Esophagus mucosa (tissue), 1 donor: Measurements from ENCODE around the gene SLC9A7. TPM values are rescaled to one million over a fixed set of nuclear protein-coding genes. Genes with fewer than 3 reads are reported as not detected.

Experiments
- ATAC-seq: fragments of 200-7000 bp; cut with Tn5 transposase; one replicate; pipeline ENCODE4 v1.9.1; 2020
- total RNA-seq: library from RNA; stranded (reverse); gene quantifications from one replicate; pipeline ENCODE4 v1.2.4, GENCODE V29; 2023
- donor health status: DM: yes; HTN: yes; CAD: no.

Gene SLC9A7
- total RNA-seq, 1 donor from 2014 or later: 6.3 TPM

DNA sequence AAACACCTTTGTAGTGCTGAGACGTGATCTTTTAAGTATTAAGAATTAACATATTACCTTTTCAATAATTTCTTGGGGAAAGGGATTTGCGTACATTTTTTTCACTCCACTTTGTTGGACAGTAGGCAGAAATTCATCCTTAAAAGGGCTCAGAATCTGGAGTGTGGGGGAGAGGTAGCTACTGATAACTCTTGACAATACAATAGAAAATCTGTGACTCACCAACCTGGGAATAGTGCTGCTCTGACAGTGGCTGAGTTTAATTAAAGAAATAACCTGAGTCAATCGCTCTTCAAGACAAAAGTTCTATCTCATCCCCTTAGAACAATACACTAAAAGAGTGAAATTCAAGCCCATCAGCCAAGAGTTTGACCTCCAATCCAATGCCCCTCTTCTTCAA, 60.2 kb downstream of the SLC9A7 start:
- no peak for ATAC-seq

DNA sequence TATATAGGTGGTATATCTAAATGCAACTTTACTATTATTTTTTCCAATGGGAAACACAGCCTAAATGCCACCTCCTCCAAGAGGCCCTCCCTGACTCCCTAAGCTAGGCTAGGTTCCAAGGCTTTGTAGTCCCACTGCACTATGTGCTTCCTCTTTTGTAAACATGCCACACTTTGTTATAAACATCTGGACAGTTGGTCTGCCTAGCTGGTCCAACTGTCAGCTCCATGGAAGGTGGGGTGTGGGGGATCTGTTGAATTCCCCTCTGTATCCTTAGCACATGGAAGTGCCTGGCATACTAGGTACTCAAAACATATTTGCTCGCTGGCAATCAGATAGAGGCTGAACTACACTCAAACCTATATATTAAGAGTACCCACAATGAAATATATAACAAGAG, 63.4 kb downstream of the SLC9A7 start:
- ATAC-seq: no peak

- no peak for ATAC-seq
Observed at GRCh38 chrX:46694549-46694948, 64.4 kb downstream of the SLC9A7 start.

DNA sequence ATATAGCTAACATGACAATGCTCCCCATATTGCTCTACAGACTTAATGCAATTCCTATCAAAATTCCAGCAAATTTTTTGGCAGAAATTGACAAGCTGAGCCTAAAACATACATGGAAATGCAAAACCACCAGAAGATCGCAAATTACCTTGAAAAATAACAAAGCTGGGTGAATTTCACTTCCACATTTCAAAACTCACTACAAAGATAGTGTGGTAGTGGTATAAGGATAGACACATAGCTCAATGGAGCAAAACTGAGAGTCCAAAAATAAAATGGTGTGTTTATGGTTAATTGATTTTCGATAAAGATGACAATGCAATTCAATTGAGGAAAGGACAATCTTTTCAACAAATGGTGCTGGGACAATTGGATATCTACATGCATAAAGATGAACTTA, 65.8 kb downstream of the SLC9A7 start:
- ATAC-seq: no peak

- ATAC-seq: no peak
Observed at GRCh38 chrX:46690818-46691217, 68.1 kb downstream of the SLC9A7 start.

DNA sequence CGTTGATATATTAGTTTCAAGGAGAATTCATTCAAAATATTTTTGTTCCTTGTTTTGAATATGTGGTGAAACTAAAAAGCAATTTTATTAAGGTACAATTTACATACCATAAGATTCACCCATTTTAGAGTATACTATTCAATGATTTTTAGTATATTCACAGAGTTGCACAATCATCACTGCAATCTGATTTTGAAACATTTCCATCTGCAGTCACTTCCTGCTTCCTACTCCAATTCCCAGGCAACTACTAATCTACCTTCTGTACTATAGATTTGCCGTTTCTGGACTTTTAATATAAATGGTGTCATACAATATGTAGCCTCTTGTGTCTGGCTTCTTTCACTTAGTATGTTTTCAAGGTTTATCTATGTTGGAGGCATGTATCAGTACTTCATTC, 71.3 kb downstream of the SLC9A7 start:
- ATAC-seq: no peak

GRCh38 chrX:46686003-46686645, 72.8 kb downstream of the SLC9A7 start:
- peak; percentile 49 for ATAC-seq

GRCh38 chrX:46683048-46683447, 75.9 kb downstream of the SLC9A7 start:
- no peak for ATAC-seq

- no peak for ATAC-seq
Observed at GRCh38 chrX:46681849-46682248, 77.1 kb downstream of the SLC9A7 start.

DNA sequence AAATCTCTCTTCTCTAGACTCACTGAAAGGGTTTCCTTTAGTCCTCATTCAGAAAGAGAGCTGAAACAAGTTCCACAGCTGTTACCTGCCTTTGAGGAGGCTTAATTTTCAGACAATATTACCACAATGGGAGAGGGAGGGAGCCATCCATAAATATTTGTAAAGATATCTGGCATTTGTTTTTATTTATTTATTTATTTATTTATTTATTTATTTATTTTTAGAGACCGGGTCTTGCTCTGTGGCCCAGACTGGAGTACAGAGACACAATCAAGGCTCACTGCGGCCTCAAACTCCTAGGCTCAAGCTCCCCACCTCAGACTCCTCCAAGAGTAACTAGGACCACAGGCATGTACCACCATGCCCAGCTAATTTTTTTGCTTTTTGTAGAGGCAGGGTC, 80.7 kb downstream of the SLC9A7 start:
- no peak for ATAC-seq

DNA sequence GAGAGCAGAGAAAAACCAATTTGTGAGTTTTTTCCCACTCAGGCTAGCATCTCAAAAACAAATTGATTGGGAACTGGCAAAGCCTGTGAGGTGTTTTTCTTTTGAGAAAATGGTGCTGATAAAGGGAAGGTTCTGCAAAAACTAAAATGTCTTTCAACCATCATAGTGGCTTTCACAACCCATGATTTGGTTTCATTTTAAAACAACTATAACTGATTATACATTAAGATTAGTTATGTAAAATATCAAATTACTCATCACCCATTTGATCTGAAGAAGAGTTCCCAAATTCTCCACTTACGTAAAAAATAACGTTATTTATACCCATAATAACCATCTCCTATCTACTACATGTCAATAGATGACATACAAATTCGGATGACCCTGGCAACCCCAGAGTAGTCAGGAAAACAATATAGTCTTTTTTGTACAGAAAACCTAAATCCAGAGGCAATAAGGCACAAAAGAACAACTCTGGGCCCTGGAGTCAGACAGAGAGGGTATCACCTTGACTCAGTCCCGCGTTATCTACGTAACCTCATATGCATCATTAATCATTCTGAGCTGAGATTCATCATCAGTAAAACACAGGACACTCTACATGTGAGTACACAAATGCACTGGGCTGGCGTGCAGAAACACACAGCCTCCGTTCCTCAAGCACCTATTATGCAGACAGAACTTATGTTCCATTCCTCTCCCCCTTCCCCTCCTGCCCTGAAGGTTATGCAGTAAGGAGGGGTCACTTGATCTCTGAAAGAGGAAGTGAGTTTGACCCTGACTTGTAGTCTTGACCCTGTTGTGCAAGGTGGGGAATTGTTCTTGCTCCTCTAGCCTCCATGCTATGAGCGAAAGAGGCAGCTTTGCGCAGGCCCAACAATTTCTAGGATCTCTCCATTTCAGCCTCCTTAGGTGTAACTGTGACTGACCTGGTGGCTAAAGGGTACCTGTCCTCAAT, 82.2 kb downstream of the SLC9A7 start:
- no peak for ATAC-seq

DNA sequence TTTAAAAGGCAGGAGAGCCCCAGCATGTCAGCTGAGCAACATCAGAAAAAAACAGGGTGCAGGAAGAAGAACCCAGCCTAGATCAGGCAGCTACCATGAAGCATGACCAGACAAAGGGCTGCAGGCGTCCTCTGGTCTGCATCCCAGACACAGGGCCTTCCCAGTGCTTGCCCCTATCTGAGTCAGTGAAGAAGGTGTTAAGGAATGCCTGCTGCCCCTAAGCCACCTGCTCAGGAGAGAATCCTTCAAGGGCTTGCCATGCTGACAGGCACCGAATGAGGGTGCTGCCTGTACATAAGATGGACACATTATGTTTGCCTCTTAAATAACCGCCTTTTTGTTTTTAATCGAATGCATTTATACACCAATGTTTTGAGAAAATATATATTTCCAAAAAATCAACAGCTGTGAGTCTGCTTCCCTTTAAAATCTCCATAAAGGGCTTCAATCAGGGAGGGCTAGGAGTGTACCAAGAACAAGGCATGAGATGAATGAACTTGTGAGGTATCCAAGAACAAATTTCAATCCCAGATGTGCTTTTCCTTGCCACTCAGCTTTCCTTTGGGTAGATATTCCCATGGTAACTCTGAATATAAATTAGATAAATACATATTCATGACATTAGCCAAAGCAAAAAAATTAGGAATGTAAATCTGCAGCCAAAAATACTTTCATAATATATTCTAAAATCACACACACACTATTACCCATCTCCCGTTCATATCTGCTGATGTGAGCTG, 85.1 kb downstream of the SLC9A7 start:
- no peak for ATAC-seq

DNA sequence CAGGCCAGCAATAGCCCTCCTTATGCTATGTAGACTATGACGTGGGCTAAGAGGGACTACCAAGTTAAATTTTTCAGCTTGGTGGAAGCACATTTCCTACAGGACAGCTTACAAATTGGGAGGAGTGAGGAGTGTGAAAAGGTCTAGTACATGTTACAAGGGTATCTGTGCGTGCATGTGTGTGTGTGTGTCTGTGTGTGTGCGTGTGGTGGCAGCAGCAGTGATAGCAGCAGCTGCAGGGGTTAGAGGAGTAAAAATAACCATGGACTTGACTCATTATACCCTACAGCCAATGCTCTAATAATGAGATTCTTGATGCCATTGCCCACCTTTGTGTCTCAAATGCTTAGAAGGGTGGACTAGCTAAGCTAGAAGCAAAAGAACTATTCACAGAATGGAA, 88.6 kb downstream of the SLC9A7 start:
- no peak for ATAC-seq

DNA sequence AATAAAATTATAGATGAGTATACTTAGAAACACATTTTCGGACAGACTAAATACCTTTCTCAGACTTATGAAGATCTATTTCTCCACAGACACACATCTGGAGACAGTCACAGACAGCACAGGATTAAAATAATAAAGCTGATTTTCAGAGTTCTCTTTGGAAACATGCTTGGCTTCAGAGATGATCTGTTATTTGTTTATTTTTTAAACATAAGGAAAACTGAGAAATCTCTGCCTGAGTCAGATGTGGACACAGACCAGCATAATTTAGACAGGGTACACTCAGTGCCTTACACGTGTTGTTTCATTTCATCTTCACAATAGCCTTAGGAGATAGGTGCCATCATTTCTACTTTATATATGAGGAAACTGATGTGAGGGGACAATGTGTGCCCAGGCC, 92.1 kb downstream of the SLC9A7 start:
- ATAC-seq: no peak

GRCh38 chrX:46665232-46666152, 93.4 kb downstream of the SLC9A7 start:
- ATAC-seq: peak; percentile 67

- ATAC-seq: no peak
Observed at GRCh38 chrX:46662188-46662958, 96.5 kb downstream of the SLC9A7 start.

GRCh38 chrX:46653482-46653881, 105.4 kb downstream of the SLC9A7 start:
- ATAC-seq: peak; percentile 41

DNA sequence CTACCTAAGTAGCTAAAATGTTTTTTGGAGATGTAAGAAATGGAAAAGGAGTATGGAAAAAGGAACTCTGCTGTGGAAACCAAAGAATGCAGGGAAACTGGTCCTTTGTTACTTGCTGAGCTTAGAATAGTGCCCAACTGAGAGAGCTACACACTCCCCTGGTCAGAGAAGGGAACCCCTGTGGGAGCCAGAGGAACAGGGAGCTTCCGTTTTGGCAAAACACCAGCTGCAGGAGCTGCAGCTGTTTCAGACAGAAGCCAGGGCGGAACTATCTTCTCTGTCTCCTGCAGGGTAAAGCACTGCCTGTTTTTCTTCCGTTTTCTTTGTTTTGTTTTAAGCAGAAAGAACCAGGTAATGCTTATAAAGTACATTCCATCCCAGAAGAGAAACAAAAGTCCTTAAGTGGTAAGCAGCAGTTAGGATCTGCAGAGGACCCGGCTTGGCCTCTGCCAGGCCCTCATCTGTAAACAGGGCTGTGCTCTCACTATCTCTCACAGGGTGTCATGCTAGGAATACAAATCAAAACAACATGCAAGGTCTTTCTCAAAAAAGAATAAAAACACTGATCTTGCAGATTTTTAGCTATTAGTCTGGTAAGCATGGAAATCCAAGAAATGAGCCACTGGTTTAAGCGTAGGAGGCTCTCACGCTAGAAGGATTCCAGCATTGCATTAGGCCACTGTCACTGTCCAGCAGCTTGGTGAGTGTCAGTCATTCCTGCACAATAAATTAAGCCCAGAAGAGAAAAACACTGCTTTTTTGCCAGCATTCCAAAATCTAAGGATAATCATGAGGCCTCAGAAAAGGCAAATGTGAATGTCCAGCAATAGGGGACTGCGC, 109.3 kb downstream of the SLC9A7 start:
- no peak for ATAC-seq

DNA sequence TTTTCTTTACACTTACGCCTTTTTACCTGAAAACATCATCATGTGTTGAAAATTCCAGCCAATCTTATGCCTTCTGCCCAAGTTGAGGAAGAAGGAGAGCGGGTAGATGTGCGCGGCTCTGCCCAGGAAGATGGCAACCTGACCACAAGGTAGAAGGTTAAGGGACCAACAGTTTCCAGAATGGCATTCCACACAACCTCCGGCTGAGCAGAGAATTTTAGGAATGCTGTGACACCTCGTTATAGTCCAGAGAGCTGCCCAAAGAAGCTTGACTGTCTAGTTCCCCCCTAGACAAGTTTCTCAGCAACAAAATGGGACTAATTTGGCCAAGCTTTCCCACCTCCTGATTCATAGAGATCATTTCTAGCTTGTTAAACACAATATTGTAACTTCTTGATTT, 110.3 kb downstream of the SLC9A7 start:
- ATAC-seq: no peak

DNA sequence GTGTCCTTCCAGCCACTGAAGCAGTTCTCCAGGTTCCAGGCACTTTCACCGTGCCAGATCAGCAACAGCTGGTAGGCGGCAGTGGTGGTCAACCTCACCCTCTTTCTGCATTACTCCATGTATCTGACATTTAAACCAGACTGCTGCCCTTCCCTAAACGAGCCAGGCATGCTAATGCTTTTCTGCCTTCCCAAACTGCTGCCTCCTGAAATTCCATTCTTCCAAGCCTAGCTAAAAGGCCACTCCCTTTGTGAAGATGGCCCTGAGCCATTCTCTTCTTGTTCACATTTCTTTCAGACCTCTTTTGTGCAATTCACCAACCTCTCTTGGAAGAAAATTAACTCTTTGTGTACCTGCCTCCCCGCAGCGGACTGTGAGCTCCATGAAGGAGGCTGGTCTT, 111.7 kb downstream of the SLC9A7 start:
- ATAC-seq: no peak
